ENCODE measurements around the gene ATG2A.
A peak's percentile ranks its signal among the peaks of the same experiment; 100 is the strongest.

The ATG2A gene

DNA sequence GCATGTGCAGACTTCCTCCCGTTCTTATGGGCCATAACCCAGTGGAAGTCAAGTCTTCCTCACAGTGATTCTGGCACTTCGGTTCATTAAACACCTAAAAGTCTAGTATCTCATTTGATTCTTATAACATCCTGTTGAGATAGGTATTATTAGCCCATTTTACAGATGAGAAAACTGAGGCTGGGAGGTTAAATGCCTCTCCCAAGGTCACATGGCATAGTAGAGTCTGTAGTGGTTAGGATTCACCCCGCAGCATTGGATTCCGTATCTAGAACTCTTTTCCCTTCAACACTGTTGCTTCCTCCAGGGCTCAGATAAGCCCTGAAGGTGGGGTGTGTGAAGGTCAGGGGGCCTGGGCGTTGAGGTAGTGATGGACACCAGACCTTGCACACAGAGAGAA is 15.3 kb upstream of the ATG2A start:
- no peak overlapping the region for H3K4me3 ChIP-seq (ENCODE audit: low read depth, low read length)
- TF ChIP-seq, protein P1, sequence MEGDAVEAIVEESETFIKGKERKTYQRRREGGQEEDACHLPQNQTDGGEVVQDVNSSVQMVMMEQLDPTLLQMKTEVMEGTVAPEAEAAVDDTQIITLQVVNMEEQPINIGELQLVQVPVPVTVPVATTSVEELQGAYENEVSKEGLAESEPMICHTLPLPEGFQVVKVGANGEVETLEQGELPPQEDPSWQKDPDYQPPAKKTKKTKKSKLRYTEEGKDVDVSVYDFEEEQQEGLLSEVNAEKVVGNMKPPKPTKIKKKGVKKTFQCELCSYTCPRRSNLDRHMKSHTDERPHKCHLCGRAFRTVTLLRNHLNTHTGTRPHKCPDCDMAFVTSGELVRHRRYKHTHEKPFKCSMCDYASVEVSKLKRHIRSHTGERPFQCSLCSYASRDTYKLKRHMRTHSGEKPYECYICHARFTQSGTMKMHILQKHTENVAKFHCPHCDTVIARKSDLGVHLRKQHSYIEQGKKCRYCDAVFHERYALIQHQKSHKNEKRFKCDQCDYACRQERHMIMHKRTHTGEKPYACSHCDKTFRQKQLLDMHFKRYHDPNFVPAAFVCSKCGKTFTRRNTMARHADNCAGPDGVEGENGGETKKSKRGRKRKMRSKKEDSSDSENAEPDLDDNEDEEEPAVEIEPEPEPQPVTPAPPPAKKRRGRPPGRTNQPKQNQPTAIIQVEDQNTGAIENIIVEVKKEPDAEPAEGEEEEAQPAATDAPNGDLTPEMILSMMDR (IDR thresholded peaks at IDR 0.05; ENCODE audit: control insufficient read depth, extremely low read depth, insufficient read depth) = no peak
- DNase-seq (ENCODE audit: low read depth) = no peak

DNA sequence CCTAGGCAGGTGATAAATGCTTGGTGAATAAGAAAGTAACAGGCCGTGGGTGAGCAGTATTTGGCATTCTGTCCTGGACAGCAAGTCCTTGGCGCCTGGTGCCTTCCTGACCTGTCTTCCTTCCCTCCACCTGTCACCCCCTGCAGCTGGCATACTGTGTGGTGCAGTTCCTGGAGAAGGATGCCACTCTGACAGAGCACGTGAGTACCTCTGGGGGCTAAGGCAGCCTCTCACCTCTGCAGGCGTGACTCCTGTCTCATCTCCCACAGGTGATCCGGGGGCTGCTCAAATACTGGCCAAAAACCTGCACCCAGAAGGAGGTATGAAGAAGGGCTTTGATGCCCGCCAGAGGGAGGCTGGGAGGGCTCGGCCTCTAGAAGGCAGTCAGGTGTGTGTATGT is 14.3 kb upstream of the ATG2A start:
- DNase-seq (ENCODE audit: low read depth) = no peak
- TF ChIP-seq, protein P1 (IDR thresholded peaks at IDR 0.05; ENCODE audit: control insufficient read depth, extremely low read depth, insufficient read depth) = no peak
- no peak overlapping the region for H3K4me3 ChIP-seq (ENCODE audit: low read depth, low read length)

DNA sequence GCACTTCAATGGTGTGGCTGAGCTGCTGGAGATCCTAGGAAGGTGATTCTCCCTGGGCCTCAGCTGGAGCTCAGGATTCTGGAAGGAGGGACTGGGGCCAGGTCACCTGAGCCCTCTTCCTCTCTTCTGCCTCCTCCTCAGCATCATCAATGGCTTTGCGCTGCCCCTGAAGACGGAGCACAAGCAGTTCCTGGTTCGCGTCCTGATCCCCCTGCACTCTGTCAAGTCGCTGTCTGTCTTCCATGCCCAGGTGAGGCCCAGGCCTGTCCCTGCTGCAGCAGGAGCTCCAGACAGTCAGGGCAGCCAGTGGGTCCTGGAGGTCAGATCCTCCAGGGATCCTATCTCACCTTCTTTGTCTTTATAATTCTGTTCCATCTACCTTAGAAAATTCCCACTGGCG is 13.3 kb upstream of the ATG2A start:
- no peak overlapping the region for H3K4me3 ChIP-seq (ENCODE audit: low read depth, low read length)
- no peak for DNase-seq (ENCODE audit: low read depth)
- TF ChIP-seq, protein P1 (IDR thresholded peaks at IDR 0.05; ENCODE audit: control insufficient read depth, extremely low read depth, insufficient read depth) = no peak

DNA sequence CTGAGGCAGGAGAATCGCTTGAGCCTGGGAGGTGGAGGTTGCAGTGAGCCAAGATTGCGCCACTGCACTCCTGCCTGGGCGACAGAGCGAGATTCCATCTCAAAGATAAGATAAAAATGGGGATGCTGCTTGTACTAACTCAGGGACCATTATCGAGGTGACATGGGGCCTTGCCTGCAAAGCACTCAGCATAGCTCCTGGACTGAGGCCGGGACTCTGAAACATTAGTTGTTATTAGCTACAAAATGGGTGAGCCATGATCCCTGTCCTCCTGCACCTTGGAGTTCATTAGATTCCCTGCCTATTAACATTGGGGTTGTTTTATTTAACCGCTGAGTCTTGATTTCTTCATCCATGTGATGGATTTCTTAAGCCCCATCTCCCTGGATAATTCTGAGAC is 12.6 kb upstream of the ATG2A start:
- no peak for DNase-seq (ENCODE audit: low read depth)
- H3K4me3 ChIP-seq (ENCODE audit: low read depth, low read length) = no peak overlapping the region
- TF ChIP-seq, protein P1 (IDR thresholded peaks at IDR 0.05; ENCODE audit: control insufficient read depth, extremely low read depth, insufficient read depth) = no peak

DNA sequence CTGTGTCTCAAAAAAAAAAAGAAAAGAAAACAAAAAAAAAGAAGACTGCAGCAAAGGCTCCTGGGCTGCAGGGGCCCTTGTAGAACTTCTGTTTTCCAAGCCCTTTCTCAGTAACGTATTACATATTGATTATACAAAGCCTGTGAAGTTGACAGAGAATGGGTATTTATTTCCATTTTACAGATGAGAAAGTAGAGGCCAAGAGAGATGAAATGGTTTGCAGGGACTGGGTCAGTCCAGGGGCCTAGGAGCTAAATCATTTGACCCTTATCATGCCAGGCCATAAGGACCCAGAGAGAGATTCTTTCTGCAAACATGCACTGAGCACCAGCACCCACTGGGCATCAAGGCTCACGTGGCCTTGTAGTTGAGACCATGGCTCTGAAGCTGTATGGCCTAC is 11.9 kb upstream of the ATG2A start:
- no peak for DNase-seq (ENCODE audit: low read depth)
- TF ChIP-seq, protein P1 (IDR thresholded peaks at IDR 0.05; ENCODE audit: control insufficient read depth, extremely low read depth, insufficient read depth) = no peak
- H3K4me3 ChIP-seq (ENCODE audit: low read depth, low read length) = no peak overlapping the region

DNA sequence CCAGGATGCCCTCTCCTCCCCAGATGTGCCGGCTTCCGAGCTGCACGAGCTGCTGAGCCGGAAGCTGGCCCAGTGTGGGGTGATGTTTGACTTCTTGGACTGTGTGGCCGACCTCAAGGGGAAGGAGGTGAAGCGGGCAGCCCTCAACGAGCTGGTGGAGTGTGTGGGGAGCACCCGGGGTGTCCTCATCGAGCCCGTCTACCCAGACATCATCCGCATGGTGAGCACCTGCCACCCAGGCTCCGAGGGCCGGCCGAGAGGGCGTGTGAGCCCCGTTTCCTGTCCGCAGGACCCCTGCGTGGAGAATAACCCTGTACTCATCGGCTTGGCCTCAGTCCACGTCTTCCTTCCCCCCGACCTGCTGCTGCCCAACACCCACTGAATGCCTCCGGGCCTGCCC is 9.7 kb upstream of the ATG2A start:
- TF ChIP-seq, protein P1 (IDR thresholded peaks at IDR 0.05; ENCODE audit: control insufficient read depth, extremely low read depth, insufficient read depth) = no peak
- no peak for DNase-seq (ENCODE audit: low read depth)
- H3K4me3 ChIP-seq (ENCODE audit: low read depth, low read length) = no peak overlapping the region

DNA sequence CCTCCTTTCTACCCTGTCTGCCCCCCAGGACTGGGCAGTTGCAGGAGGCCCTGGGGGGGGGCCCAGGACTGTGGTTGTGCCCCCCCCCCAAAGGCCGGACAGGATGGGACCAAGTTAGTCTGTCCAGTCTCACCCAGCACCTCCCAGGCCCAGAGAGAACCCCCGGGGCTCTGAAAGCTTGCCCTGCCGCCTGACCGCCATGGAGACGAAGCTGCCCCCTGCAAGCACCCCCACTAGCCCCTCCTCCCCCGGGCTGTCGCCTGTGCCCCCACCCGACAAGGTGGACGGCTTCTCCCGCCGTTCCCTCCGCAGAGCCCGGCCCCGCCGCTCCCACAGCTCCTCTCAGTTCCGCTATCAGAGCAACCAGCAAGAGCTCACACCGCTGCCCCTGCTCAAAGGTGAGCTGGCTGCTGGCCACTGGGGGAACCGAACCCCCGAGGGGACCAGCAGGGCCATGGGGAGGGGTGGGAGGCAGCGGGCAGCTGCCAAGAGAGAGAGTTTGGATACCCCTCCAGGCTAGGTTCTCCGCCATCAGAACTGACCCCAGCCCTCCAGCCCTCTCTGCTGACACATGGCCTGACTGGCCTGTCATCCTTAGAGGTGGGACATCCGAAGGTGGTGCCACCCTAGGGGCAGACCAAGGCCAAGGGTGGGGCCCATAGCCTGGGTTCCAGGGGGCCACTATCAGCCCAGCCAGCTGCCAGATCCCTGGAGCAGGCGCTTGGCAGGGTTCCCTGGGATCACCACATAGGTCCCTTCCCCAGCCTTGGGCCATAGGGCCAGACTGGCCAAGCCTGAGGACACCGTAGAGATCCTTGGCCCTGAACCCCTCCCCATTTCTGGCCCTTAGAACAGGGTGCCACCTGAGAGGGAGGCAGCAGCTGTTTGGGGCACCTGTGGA is 8.8 kb upstream of the ATG2A start:
- TF ChIP-seq, protein P1 (IDR thresholded peaks at IDR 0.05; ENCODE audit: control insufficient read depth, extremely low read depth, insufficient read depth) = no peak
- peak overlapping the region; percentile 85 for H3K4me3 ChIP-seq (ENCODE audit: low read depth, low read length)
- DNase-seq (ENCODE audit: low read depth) = no peak

Measured in LNCaP clone FGC (cell line).